Neural crest cell (in vitro differentiated cells): ENCODE results near the gene PTGS1. TPM values are rescaled to one million over a fixed set of nuclear protein-coding genes. Genes with fewer than 3 reads are reported as not detected.
"Not testable (repeated sequence)": the region's sequence is repeated elsewhere in the genome, so short reads cannot be mapped to it uniquely, and the experiment has no call there.

ENCODE experiments used
- DNase-seq: peaks from one replicate; pipeline ENCODE4 v3.0.0; 2021; ENCODE audit warnings: low read depth, mixed read lengths, low spot score
- H3K27ac Mint-ChIP-seq: one replicate; pipeline ENCODE4 v1.8.0; 2021; ENCODE audit warnings: mild to moderate bottlenecking, mixed read lengths; ENCODE audit not compliant: unreplicated experiment
- H3K27me3 Mint-ChIP-seq: 2 replicates; pipeline ENCODE4 v1.8.0; 2021; ENCODE audit warnings: low read depth, mild to moderate bottlenecking, mixed read lengths
- H3K36me3 Mint-ChIP-seq: 2 replicates; pipeline ENCODE4 v1.8.0; 2021; ENCODE audit warnings: low read depth, mild to moderate bottlenecking, mixed read lengths
- H3K4me1 Mint-ChIP-seq: 2 replicates; pipeline ENCODE4 v1.8.0; 2021; ENCODE audit warnings: mixed read lengths
- H3K4me3 Mint-ChIP-seq: one replicate; pipeline ENCODE4 v1.8.0; 2021; ENCODE audit warnings: mild to moderate bottlenecking, mixed read lengths
- H3K9me3 Mint-ChIP-seq: 2 replicates; pipeline ENCODE4 v1.8.0; 2021; ENCODE audit warnings: mixed read lengths
- long read RNA-seq: library from polyadenylated mRNA; unstranded; transcript quantifications from one replicate; pipeline ENCODE4 v2.0.0, GENCODE V29; 2020
- total RNA-seq: library from RNA; stranded (reverse); gene quantifications from 2 replicates; pipeline ENCODE4 v1.2.1, GENCODE V29; 2021
- TF ChIP-seq, protein P1 (sequence below): fragments of 200-600 bp; sonication (generic); conservative IDR thresholded peaks from 2 replicates; pipeline ENCODE4 v1.5.0; 2021; ENCODE audit warnings: antibody characterized with exemption, mild to moderate bottlenecking

Gene PTGS1
- 0.16 and 0.37 TPM in 2 replicates for total RNA-seq
- long read RNA-seq, result 0 reads

DNA sequence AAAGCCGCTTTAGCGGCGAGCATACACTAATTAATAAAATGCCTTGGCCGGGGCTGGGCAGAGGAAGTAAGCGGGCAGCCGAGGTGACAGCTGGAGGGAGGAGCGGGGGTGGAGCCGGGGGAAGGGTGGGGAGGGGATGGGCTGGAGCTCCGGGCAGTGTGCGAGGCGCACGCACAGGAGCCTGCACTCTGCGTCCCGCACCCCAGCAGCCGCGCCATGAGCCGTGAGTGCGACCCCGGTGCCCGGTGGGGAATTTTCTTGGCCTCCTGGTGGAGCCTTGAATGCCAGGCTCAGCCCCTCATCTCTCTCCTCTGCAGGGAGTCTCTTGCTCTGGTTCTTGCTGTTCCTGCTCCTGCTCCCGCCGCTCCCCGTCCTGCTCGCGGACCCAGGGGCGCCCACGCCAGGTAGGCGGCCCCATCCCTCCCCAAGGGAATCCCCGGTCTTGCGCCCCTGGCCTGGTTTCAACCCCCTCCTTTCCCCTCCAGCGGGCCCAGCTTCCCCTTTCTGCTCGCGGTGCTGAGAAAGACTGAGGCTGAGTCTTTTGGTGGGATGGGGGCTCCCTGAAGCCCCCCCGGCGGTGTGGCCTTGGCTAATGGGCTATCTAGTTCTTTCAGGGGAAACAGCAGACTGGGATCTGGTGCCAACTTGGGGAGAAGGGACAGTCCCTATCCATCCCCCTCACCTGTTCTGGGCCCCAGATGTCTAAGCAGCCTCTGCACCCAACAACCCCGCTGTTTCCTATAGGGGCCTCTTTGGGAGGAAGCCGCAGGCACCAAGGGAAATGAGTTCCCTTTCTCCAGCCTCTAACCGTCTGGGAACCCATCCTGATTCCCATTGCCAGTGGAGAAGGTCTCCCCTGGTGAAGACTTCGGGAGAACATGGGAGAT lies at the start of gene PTGS1:
PTGS1 (plus strand) TSS at position 156 of the 887 bp plus-strand sequence; CDS start at position 217, 61 bp downstream.
- peaks cover 44% of the 10 kb centered on the region for H3K27me3 Mint-ChIP-seq
- H3K36me3 Mint-ChIP-seq, result no peaks in the 10 kb centered on the region
- TF ChIP-seq, protein P1, sequence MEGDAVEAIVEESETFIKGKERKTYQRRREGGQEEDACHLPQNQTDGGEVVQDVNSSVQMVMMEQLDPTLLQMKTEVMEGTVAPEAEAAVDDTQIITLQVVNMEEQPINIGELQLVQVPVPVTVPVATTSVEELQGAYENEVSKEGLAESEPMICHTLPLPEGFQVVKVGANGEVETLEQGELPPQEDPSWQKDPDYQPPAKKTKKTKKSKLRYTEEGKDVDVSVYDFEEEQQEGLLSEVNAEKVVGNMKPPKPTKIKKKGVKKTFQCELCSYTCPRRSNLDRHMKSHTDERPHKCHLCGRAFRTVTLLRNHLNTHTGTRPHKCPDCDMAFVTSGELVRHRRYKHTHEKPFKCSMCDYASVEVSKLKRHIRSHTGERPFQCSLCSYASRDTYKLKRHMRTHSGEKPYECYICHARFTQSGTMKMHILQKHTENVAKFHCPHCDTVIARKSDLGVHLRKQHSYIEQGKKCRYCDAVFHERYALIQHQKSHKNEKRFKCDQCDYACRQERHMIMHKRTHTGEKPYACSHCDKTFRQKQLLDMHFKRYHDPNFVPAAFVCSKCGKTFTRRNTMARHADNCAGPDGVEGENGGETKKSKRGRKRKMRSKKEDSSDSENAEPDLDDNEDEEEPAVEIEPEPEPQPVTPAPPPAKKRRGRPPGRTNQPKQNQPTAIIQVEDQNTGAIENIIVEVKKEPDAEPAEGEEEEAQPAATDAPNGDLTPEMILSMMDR, result no peak
- no peaks in the 10 kb centered on the region for H3K9me3 Mint-ChIP-seq
- peaks cover 10% of the 10 kb centered on the region for H3K4me1 Mint-ChIP-seq
- H3K4me3 Mint-ChIP-seq, result no peak within 1 kb of the TSS
- no peak within 1 kb of the TSS for H3K27ac Mint-ChIP-seq
- DNase-seq, result peak; percentile 21

DNA sequence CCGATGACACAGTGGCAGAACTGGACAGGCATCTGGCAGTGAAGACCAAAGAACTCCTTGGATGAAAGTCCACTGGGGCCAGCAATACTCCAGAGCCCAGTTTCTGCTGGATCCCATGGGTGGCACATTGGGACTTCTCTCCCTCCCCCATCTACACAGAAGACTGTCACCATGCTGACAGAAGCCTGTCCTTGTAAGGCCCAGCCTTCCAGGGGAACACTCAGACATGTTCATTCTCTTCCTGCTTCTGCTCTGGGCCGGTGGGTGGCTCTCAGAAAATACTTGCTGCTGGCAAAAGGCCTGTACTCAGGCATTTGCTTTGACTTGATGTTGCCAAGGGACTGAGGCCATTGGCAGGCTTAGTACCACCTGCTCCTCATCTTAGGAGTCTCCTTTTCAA lies 48.3 kb upstream of the PTGS1 start:
- H3K4me3 Mint-ChIP-seq, result no peak overlapping the region
- DNase-seq, result no peak
- TF ChIP-seq, protein P1, result no peak
- H3K4me1 Mint-ChIP-seq, result no peaks in the 10 kb centered on the region
- no peaks in the 10 kb centered on the region for H3K27me3 Mint-ChIP-seq
- H3K27ac Mint-ChIP-seq, result no peak overlapping the region
- peaks cover 3% of the 10 kb centered on the region for H3K36me3 Mint-ChIP-seq
- no peaks in the 10 kb centered on the region for H3K9me3 Mint-ChIP-seq

DNA sequence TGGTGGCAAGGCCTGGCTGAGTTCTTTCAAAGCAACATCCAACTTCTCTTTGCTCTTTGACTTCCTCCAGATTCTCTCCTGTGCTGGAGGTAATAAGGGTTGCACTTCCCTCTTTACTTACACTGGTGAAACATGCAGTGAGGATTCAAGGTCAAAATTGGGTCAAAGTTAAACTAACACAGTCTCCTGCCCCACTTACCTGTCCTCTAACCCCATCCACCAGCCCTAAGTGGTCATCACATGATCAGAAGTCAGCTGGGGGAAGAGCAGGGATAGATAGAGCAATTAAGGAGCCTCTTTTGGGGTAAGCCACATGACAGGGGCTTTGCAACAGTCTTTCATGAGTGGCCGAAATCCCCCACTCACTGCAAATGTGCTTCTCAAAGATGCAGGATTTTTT lies 46.2 kb upstream of the PTGS1 start:
- DNase-seq, H3K4me1 Mint-ChIP-seq, H3K4me3 Mint-ChIP-seq, H3K36me3 Mint-ChIP-seq, H3K9me3 Mint-ChIP-seq, H3K27ac Mint-ChIP-seq, H3K27me3 Mint-ChIP-seq: not testable (repeated sequence)

DNA sequence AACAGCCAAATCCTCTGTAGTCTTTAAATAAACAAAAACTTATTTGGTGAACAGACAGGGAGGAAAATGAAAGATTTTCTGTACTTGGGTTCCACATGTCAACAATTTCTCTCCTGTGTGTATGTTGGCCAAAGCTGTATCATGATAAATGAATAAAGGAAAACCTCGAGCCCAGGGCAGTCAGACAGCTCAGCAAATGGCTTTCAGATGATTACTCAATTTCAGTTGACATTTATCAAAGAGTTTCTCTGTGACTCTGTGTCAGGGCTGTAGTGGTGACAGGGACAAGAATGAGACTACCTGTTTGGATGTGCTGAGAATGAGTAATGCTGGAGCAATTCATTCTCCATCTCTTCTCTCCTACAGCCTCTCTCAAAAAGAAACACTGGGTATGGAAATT lies 45.7 kb upstream of the PTGS1 start:
- TF ChIP-seq, protein P1, result no peak
- Mint-ChIP-seq H3K36me3 (peaks cover 3% of the 10 kb centered on the region), H3K9me3 (no peaks in the 10 kb centered on the region), H3K27me3 (no peaks in the 10 kb centered on the region), H3K4me3 (no peak overlapping the region), H3K4me1 (no peaks in the 10 kb centered on the region), H3K27ac (no peak overlapping the region)
- DNase-seq, result no peak

DNA sequence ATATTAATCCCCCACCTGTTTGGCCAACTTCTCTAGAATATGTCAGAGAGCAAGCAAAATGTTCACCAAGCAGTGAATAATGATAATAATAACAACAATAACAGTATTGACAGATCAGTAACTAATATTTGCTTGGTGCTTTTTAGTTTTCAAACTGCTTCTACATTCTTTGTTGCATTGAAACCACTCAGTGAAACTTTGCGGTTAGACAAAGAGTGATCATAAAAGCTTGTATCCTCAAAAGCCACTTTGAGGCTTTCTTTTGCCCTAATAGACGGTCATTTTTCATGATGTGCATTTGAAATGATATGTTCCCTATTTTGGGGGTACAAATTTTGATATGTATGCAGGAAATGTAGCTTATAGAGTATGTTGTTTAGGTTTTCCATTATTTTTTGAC lies 43.6 kb upstream of the PTGS1 start:
- Mint-ChIP-seq H3K4me1 (peaks cover 10% of the 10 kb centered on the region), H3K4me3 (no peak overlapping the region), H3K9me3 (no peaks in the 10 kb centered on the region), H3K27ac (no peak overlapping the region), H3K27me3 (peaks cover 5% of the 10 kb centered on the region), H3K36me3 (peaks cover 3% of the 10 kb centered on the region)
- TF ChIP-seq, protein P1, result no peak
- no peak for DNase-seq

DNA sequence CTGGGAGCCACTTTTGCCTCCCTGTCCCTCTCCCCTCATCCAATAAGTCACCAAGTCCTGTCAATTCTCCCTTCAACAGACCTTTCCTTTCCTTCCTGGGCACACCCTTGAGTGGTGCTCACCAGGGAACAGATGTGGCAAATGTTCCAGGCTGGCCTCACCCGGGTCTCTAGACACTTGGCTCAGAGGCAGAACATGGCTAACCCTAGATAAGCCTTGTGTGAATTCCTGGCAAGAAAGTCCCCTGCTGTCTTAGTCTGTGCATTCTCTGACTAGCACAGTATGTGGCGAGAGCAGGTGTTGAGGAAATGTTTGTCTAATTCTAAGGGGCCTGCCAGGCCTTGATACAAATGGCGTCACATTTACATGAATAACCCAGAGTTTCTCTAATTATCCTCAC lies 41.2 kb upstream of the PTGS1 start:
- no peaks in the 10 kb centered on the region for H3K9me3 Mint-ChIP-seq
- TF ChIP-seq, protein P1, result no peak
- DNase-seq, result no peak
- peaks cover 16% of the 10 kb centered on the region for H3K4me1 Mint-ChIP-seq
- H3K36me3 Mint-ChIP-seq, result no peaks in the 10 kb centered on the region
- H3K4me3 Mint-ChIP-seq, result no peak overlapping the region
- H3K27me3 Mint-ChIP-seq, result peaks cover 5% of the 10 kb centered on the region
- H3K27ac Mint-ChIP-seq, result no peak overlapping the region

DNA sequence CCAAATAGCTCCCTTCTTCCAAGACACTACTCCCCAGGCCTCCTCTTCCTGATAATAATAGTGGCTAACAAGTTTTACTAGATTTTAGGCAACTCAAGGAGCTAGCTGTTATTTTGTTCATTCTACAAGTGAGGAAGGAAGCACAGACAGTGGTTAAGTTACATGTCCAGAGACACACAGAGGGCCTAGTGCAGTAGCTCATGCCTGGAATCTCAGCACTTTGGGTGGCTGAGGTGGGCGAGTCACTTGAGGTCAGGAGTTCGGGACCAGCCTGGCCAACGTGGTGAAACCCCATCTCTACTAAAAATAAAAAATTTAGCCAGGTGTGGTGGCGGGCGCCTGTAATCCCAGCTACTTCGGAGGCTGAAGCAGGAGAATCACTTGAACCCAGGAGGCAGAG lies 40.4 kb upstream of the PTGS1 start:
- H3K4me1 Mint-ChIP-seq, result peaks cover 16% of the 10 kb centered on the region
- H3K27me3 Mint-ChIP-seq, DNase-seq, H3K27ac Mint-ChIP-seq, H3K36me3 Mint-ChIP-seq, H3K9me3 Mint-ChIP-seq, H3K4me3 Mint-ChIP-seq: not testable (repeated sequence)
